HepG2 (cell line): ENCODE results near the gene SSH3. TPM values are rescaled to one million over a fixed set of nuclear protein-coding genes. Genes with fewer than 3 reads are reported as not detected.

Experiments used
- BCLAF1 ChIP-seq: fragments of 450-650 bp; IDR thresholded peaks from 2 replicates; pipeline ENCODE4 v1.6.1; 2017; ENCODE audit warnings: mild to moderate bottlenecking
- GATA4 ChIP-seq: sonication (generic); IDR thresholded peaks from 2 replicates; pipeline ENCODE4 v1.6.1; 2016; ENCODE audit warnings: antibody characterized with exemption, low read depth, borderline replicate concordance
- HMGXB4 ChIP-seq, 2 experiments: sonication (generic) in 1 of 2; formaldehyde crosslinking in 1 of 2; IDR thresholded peaks; 2 replicates each; pipeline versions ENCODE4 v1.4.0 to v1.6.1; 2018 to 2020; ENCODE audit warnings: missing genetic modification reagents in 2 of 2, borderline replicate concordance in 1 of 2, low read depth in 1 of 2, mild to moderate bottlenecking in 1 of 2, missing biosample characterization in 1 of 2
- HNF4A ChIP-seq: sonication (generic); formaldehyde crosslinking; IDR thresholded peaks from 2 replicates; pipeline ENCODE4 v1.4.0; 2020; ENCODE audit warnings: missing genetic modification reagents
- IRF2 ChIP-seq: IDR thresholded peaks from 2 replicates; pipeline ENCODE4 v1.6.1; 2018; ENCODE audit warnings: missing genetic modification reagents, missing compliant biosample characterization
- IRX3 ChIP-seq: sonication (generic); formaldehyde crosslinking; IDR thresholded peaks from 2 replicates; pipeline ENCODE4 v1.8.1; 2023; ENCODE audit warnings: mild to moderate bottlenecking, low read depth, missing genetic modification reagents, borderline replicate concordance
- KDM1A ChIP-seq: IDR thresholded peaks from 2 replicates; pipeline ENCODE4 v1.6.1; 2016; ENCODE audit warnings: missing compliant biosample characterization
- KLF6 ChIP-seq: IDR thresholded peaks from 2 replicates; pipeline ENCODE4 v1.8.0; 2016; ENCODE audit warnings: missing biosample characterization, missing genetic modification reagents
- NR0B2 ChIP-seq: sonication (generic); formaldehyde crosslinking; IDR thresholded peaks from 2 replicates; pipeline ENCODE4 v1.4.0; 2020; ENCODE audit warnings: mild to moderate bottlenecking, missing genetic modification reagents
- NR2F6 ChIP-seq, 2 experiments: IDR thresholded peaks; 2 replicates each; pipeline ENCODE4 v1.6.1; 2016; ENCODE audit warnings: antibody characterized with exemption in 1 of 2, mild to moderate bottlenecking in 1 of 2
- PLRG1 ChIP-seq: fragments of 450-650 bp; conservative IDR thresholded peaks from 2 replicates; pipeline ENCODE4 v1.6.1; 2016
- RARG ChIP-seq: sonication (generic); formaldehyde crosslinking; IDR thresholded peaks from 2 replicates; pipeline ENCODE4 v1.4.0; 2020; ENCODE audit warnings: low read depth, mild to moderate bottlenecking, missing genetic modification reagents
- ZFP36L1 ChIP-seq: sonication (generic); formaldehyde crosslinking; IDR thresholded peaks from 2 replicates; pipeline ENCODE4 v1.8.0; 2022; ENCODE audit warnings: mild to moderate bottlenecking, missing genetic modification reagents, moderate library complexity
- ZNF746 ChIP-seq: sonication (generic); formaldehyde crosslinking; IDR thresholded peaks from 2 replicates; pipeline ENCODE4 v1.8.0; 2022; ENCODE audit warnings: mild to moderate bottlenecking, missing genetic modification reagents
- ZNF766 ChIP-seq: sonication (generic); formaldehyde crosslinking; IDR thresholded peaks from 2 replicates; pipeline ENCODE4 v1.5.0; 2020; ENCODE audit warnings: missing genetic modification reagents, borderline replicate concordance
- polyA plus RNA-seq, 8 experiments: library from polyadenylated mRNA; depleted of rRNA in 3 of 8; stranded (reverse) in 7 of 8; unstranded in 1 of 8; fragments of >200 nt; fragmentation: Illumina TruSeq in 4 of 8; extraction: Trizol in 4 of 8; gene quantifications; 2 replicates each; pipeline versions ENCODE4 v1.2.1 to v1.2.3, GENCODE V29; 2011 to 2016; ENCODE audit warnings: low read depth in 4 of 8, missing spikeins in 1 of 8, mixed read lengths in 1 of 8; ENCODE audit not compliant: insufficient read depth in 1 of 8
- total RNA-seq, 5 experiments: library from RNA; depleted of rRNA; stranded (reverse); fragments of >200 nt; fragmentation: Illumina TruSeq; extraction: Trizol; gene quantifications; 2 replicates each; pipeline ENCODE4 v1.2.3, GENCODE V29; 2016; ENCODE audit warnings: low read depth in 1 of 5
- TF ChIP-seq, protein P1 (sequence below): sonication (generic); formaldehyde crosslinking; IDR thresholded peaks from 2 replicates; pipeline ENCODE4 v1.9.0; 2022; ENCODE audit warnings: low read depth, missing genetic modification reagents
- TF ChIP-seq, protein P2 (sequence below): sonication (generic); formaldehyde crosslinking; IDR thresholded peaks from 2 replicates; pipeline ENCODE4 v1.4.0; 2020; ENCODE audit warnings: mild to moderate bottlenecking, missing genetic modification reagents
- TF ChIP-seq, protein P3 (sequence below): sonication (generic); formaldehyde crosslinking; IDR thresholded peaks from 2 replicates; pipeline ENCODE4 v1.5.0; 2020; ENCODE audit warnings: missing genetic modification reagents

Gene SSH3
- total and polyA plus RNA-seq, 2 of the 13 experiments (the other 11 are each of a cell fraction or from before 2014, with no cell fraction given): 12.4 to 18.8 TPM

DNA sequence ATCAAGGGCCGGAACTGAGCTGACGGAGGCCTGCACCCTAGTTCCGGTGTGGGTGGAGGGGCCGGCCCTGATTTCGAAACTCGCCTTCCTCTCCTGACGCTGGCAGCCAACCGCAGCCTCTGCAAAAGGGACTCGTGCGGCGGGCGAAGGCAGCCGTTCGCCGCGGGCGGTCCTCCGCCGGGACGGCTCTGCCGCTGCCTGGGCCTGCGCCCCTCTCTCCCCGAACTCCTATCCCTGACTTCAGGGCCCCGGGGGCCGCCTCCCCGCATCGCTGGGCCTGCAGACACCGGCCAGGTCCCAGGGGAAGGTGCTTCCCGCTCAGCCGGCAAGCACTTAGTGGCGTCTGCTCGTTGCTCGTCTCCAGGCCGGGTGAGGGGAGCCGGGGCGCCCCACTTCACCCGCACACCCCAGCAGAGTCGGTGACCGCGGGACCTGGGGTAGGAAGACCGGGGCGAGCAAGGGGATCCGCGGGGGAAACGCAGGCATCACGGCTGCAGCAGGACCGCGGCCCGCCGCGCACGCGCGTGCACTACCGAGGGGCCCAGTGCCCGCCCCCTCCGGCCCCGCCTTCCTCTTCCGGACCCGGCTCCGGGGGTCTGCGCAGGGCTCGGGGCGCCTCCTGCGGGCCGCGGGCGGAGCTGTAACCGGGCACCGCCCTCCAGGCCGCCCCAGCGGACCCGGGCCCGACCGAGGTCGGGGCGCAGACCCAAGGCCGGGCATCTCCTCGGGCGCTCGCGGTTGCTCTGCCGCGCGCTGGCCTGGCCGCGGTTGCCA lies 14.7 kb upstream of the SSH3 start (continued):
- TF ChIP-seq ZNF766 (CRISPR knock-in tag): peak; percentile 75; the same call in 1 of the 2 replicates
- TF ChIP-seq, protein P1, sequence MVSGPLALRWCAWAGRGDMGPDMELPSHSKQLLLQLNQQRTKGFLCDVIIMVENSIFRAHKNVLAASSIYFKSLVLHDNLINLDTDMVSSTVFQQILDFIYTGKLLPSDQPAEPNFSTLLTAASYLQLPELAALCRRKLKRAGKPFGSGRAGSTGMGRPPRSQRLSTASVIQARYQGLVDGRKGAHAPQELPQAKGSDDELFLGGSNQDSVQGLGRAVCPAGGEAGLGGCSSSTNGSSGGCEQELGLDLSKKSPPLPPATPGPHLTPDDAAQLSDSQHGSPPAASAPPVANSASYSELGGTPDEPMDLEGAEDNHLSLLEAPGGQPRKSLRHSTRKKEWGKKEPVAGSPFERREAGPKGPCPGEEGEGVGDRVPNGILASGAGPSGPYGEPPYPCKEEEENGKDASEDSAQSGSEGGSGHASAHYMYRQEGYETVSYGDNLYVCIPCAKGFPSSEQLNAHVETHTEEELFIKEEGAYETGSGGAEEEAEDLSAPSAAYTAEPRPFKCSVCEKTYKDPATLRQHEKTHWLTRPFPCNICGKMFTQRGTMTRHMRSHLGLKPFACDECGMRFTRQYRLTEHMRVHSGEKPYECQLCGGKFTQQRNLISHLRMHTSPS (CRISPR knock-in tag): no peak; the same call in 1 of the 2 replicates
- no peak for TF ChIP-seq IRX3
- TF ChIP-seq, protein P2, sequence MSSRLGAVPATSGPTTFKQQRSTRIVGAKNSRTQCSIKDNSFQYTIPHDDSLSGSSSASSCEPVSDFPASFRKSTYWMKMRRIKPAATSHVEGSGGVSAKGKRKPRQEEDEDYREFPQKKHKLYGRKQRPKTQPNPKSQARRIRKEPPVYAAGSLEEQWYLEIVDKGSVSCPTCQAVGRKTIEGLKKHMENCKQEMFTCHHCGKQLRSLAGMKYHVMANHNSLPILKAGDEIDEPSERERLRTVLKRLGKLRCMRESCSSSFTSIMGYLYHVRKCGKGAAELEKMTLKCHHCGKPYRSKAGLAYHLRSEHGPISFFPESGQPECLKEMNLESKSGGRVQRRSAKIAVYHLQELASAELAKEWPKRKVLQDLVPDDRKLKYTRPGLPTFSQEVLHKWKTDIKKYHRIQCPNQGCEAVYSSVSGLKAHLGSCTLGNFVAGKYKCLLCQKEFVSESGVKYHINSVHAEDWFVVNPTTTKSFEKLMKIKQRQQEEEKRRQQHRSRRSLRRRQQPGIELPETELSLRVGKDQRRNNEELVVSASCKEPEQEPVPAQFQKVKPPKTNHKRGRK (CRISPR knock-in tag): 0 out of 2 replicates have a peak, but pooled peaks have one; percentile 54
- TF ChIP-seq IRF2 (CRISPR knock-in tag): peak; percentile 84; the same call in 1 of the 2 replicates
- TF ChIP-seq, protein P3, sequence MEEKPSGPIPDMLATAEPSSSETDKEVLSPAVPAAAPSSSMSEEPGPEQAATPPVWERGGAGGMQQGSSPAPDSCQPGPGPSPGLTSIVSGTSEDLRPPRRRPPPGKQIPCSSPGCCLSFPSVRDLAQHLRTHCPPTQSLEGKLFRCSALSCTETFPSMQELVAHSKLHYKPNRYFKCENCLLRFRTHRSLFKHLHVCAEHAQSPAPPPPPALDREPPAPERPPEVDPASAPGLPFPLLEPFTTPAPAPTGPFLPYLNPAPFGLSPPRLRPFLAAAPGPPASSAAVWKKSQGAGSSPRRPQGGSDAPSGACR (CRISPR knock-in tag): peak; percentile 97
- TF ChIP-seq KDM1A (CRISPR knock-in tag): no peak
- TF ChIP-seq HMGXB4 (CRISPR knock-in tag; IDR thresholded peaks at IDR 0.05; ENCODE audit: borderline replicate concordance in 1 of 2, low read depth in 1 of 2): peak; percentile 60 to 80; a peak in 3 of 4 replicates
- peak; percentile 27; the same call in 1 of the 2 replicates for TF ChIP-seq GATA4
- TF ChIP-seq NR2F6 (IDR thresholded peaks at IDR 0.05): no peak
- TF ChIP-seq NR2F6 (CRISPR knock-in tag; IDR thresholded peaks at IDR 0.05): no peak
- TF ChIP-seq KLF6 (CRISPR knock-in tag): peak; percentile 41; the same call in 1 of the 2 replicates
- no peak for TF ChIP-seq PLRG1
- TF ChIP-seq ZFP36L1 (CRISPR knock-in tag): 0 out of 2 replicates have a peak, but pooled peaks have one; percentile 27
- TF ChIP-seq NR0B2 (CRISPR knock-in tag): 0 out of 2 replicates have a peak, but pooled peaks have one; percentile 45
- no peak for TF ChIP-seq BCLAF1
- TF ChIP-seq HNF4A (CRISPR knock-in tag): 0 out of 2 replicates have a peak, but pooled peaks have one; percentile 17
- no peak for TF ChIP-seq ZNF746 (CRISPR knock-in tag)
- TF ChIP-seq RARG (CRISPR knock-in tag): no peak
